Endodermal cell (in vitro differentiated cells): ENCODE data around the gene MTCL1. TPM values are rescaled to one million over a fixed set of nuclear protein-coding genes. Genes with fewer than 3 reads are reported as not detected.
A peak's percentile ranks its signal among the peaks of the same experiment; 100 is the strongest.

Source experiments
- DNase-seq: peaks from one replicate; pipeline ENCODE4 v3.0.0-alpha.2; 2017
- H3K27ac ChIP-seq: 2 replicates; pipeline ENCODE4 v1.5.1; 2013; ENCODE audit warnings: mild to moderate bottlenecking, low read depth, low read length, moderate library complexity
- H3K27me3 ChIP-seq: 2 replicates; pipeline ENCODE4 v1.6.1; 2013; ENCODE audit warnings: mild to moderate bottlenecking, low read length, moderate library complexity; ENCODE audit not compliant: insufficient read depth, control insufficient read depth, poor library complexity, severe bottlenecking
- H3K36me3 ChIP-seq: 2 replicates; pipeline ENCODE4 v1.7.0; 2013; ENCODE audit warnings: mild to moderate bottlenecking, low read length, moderate library complexity; ENCODE audit not compliant: control insufficient read depth, insufficient read depth
- H3K4me1 ChIP-seq: one replicate; pipeline ENCODE4 v1.7.0; 2013; ENCODE audit warnings: low read length; ENCODE audit not compliant: control insufficient read depth, insufficient read depth
- H3K4me3 ChIP-seq: 2 replicates; pipeline ENCODE4 v1.5.1; 2013; ENCODE audit warnings: mild to moderate bottlenecking, low read length, moderate library complexity
- H3K9ac ChIP-seq: 2 replicates; pipeline ENCODE4 v1.6.1; 2013; ENCODE audit warnings: mild to moderate bottlenecking, low read length, moderate library complexity; ENCODE audit not compliant: poor library complexity, severe bottlenecking; ENCODE audit errors: extremely low read depth
- H3K9me3 ChIP-seq: 2 replicates; pipeline ENCODE4 v1.6.1; 2013; ENCODE audit warnings: mild to moderate bottlenecking, low read length, moderate library complexity; ENCODE audit not compliant: control insufficient read depth
- H3K27ac Mint-ChIP-seq: 2 replicates; pipeline ENCODE4 v1.8.0; 2020; ENCODE audit warnings: mixed read lengths
- H3K27me3 Mint-ChIP-seq: 2 replicates; pipeline ENCODE4 v1.8.0; 2021; ENCODE audit warnings: mild to moderate bottlenecking, mixed read lengths; ENCODE audit not compliant: insufficient read depth
- H3K36me3 Mint-ChIP-seq: 2 replicates; pipeline ENCODE4 v1.8.0; 2020; ENCODE audit warnings: low read depth, mixed read lengths
- H3K4me1 Mint-ChIP-seq: 2 replicates; pipeline ENCODE4 v1.8.0; 2020; ENCODE audit warnings: mixed read lengths
- H3K4me3 Mint-ChIP-seq: 2 replicates; pipeline ENCODE4 v1.8.0; 2020; ENCODE audit warnings: mild to moderate bottlenecking, moderate library complexity, mixed read lengths
- H3K9me3 Mint-ChIP-seq: 2 replicates; pipeline ENCODE4 v1.8.0; 2020; ENCODE audit warnings: mild to moderate bottlenecking, mixed read lengths
- WGBS, 2 experiments: methylation state at CpG; one replicate each; pipeline versions ENCODE4 v1.1.5 to v1.1.7; 2013; ENCODE audit warnings: missing lambda C conversion rate in 2 of 2, mixed read lengths in 1 of 2; ENCODE audit not compliant: insufficient coverage in 1 of 2, insufficient read length in 1 of 2; 5-methylcytosine and 5-hydroxymethylcytosine counted together
- total RNA-seq, 2 donors: library from RNA; stranded (reverse); fragmentation: NEBNext Ultra II Directional in 1 of 2; extraction: Animal tissue kit (Norgen Biotek cat#: 25700) in 1 of 2; gene quantifications; 2 replicates in 1 of 2; 3 replicates in 1 of 2; pipeline ENCODE4 v1.2.1, GENCODE V29; 2021
- TF ChIP-seq, protein P1 (sequence below): fragments of 200-600 bp; sonication (generic); conservative IDR thresholded peaks from 2 replicates; pipeline ENCODE4 v1.5.0; 2021; ENCODE audit warnings: antibody characterized with exemption, mild to moderate bottlenecking

Gene MTCL1
- total RNA-seq, 2 donors from 2014 or later = 15.0 to 26.0 TPM

DNA sequence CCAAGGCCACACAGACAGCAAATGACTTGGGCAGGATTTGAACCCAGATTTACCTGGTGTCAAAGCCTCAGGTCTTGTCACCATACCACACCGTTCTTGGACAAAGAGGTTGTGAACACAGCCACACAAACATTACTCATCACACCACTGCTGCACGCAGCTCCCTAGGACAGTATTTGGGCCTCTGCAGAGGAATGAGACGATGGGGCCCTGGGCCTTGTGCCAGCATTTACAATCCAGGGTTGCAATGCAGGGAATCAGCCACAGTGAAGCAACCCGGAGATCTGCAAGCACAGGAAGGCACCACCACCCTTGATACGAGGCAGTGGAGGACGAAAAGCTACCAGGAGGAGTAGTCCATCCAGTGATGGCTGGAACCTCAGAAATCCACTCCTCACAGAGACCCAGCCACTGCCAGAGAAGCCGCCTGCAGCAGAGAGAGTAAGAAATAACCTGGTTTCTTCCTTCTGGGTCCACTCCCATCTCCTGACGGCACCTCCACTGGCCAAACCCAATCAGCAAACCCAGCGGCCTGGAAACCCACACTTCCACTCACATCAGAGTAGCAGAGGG lies 3.7 kb upstream of the MTCL1 start:
- WGBS, 2 experiments = 84 to 93% methylated on average over 5 to 9 of the region's 9 CpGs
- peaks cover 24% of the 10 kb centered on the region for H3K27me3 ChIP-seq
- no peak overlapping the region for H3K4me3 ChIP-seq
- no peak overlapping the region for H3K9ac ChIP-seq
- Mint-ChIP-seq H3K27ac (no peak overlapping the region), H3K4me3 (no peak overlapping the region), H3K27me3 (peaks cover 27% of the 10 kb centered on the region), H3K9me3 (no peaks in the 10 kb centered on the region), H3K4me1 (peaks cover 9% of the 10 kb centered on the region), H3K36me3 (no peaks in the 10 kb centered on the region)
- TF ChIP-seq, protein P1, sequence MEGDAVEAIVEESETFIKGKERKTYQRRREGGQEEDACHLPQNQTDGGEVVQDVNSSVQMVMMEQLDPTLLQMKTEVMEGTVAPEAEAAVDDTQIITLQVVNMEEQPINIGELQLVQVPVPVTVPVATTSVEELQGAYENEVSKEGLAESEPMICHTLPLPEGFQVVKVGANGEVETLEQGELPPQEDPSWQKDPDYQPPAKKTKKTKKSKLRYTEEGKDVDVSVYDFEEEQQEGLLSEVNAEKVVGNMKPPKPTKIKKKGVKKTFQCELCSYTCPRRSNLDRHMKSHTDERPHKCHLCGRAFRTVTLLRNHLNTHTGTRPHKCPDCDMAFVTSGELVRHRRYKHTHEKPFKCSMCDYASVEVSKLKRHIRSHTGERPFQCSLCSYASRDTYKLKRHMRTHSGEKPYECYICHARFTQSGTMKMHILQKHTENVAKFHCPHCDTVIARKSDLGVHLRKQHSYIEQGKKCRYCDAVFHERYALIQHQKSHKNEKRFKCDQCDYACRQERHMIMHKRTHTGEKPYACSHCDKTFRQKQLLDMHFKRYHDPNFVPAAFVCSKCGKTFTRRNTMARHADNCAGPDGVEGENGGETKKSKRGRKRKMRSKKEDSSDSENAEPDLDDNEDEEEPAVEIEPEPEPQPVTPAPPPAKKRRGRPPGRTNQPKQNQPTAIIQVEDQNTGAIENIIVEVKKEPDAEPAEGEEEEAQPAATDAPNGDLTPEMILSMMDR = no peak
- H3K36me3 ChIP-seq = no peaks in the 10 kb centered on the region
- no peak for DNase-seq
- no peaks in the 10 kb centered on the region for H3K4me1 ChIP-seq
- H3K27ac ChIP-seq = no peak overlapping the region
- no peaks in the 10 kb centered on the region for H3K9me3 ChIP-seq

DNA sequence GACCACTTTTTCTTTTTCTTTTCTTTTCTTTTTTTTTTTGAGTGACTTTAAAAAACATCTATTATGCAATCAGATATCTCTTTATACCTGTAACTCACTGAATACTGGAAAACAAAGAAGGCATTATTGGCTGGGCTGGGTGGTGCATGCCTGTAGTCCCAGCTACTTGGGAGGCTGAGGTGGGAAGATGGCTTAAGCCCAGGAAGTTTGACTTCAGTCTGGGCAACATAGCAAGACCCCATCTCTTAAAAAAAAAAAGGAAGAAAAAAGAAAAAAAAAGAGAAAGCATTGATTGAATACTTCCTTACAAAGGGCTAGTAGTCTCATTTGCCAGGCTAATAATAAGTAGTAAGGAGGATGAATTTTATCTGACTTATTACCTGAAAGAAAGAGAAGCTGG lies 2.7 kb upstream of the MTCL1 start:
- H3K36me3 Mint-ChIP-seq = no peaks in the 10 kb centered on the region
- peaks cover 15% of the 10 kb centered on the region for H3K4me1 Mint-ChIP-seq
- Histone ChIP-seq H3K4me1 (peaks cover 5% of the 10 kb centered on the region), H3K4me3 (no peak overlapping the region), H3K27ac (no peak overlapping the region), H3K36me3 (no peaks in the 10 kb centered on the region), H3K9ac (no peak overlapping the region), H3K9me3 (no peaks in the 10 kb centered on the region), H3K27me3 (peaks cover 32% of the 10 kb centered on the region)
- H3K4me3 Mint-ChIP-seq = no peak overlapping the region
- peaks cover 33% of the 10 kb centered on the region for H3K27me3 Mint-ChIP-seq
- TF ChIP-seq, protein P1 = no peak
- no peak overlapping the region for H3K27ac Mint-ChIP-seq
- DNase-seq = no peak
- no peaks in the 10 kb centered on the region for H3K9me3 Mint-ChIP-seq

- peak; percentile 67 for DNase-seq
These were observed 2.2 kb upstream of the MTCL1 start for GRCh38 chr18:8703092-8703709.

More at GRCh38 chr18:8703092-8703709, 2.2 kb upstream of the MTCL1 start:
- Mint-ChIP-seq H3K9me3 (no peaks in the 10 kb centered on the region), H3K4me3 (peak overlapping the region; percentile 15), H3K27ac (no peak overlapping the region), H3K4me1 (peaks cover 21% of the 10 kb centered on the region), H3K27me3 (peaks cover 33% of the 10 kb centered on the region), H3K36me3 (no peaks in the 10 kb centered on the region)
- no peak overlapping the region for H3K9ac ChIP-seq
- H3K27me3 ChIP-seq = peaks cover 32% of the 10 kb centered on the region
- H3K4me1 ChIP-seq = peaks cover 5% of the 10 kb centered on the region
- no peak overlapping the region for H3K4me3 ChIP-seq
- no peak overlapping the region for H3K27ac ChIP-seq
- WGBS, 2 experiments = 76 to 77% methylated on average over 23 to 25 of the region's 25 CpGs
- H3K9me3 ChIP-seq = no peaks in the 10 kb centered on the region
- TF ChIP-seq, protein P1 = no peak
- no peaks in the 10 kb centered on the region for H3K36me3 ChIP-seq
